Ascending aorta (tissue), 2 donors: Measurements from ENCODE around the gene ATF6. TPM values are rescaled to one million over a fixed set of nuclear protein-coding genes. Genes with fewer than 3 reads are reported as not detected.

Experiments used
- DNase-seq, 2 donors: peaks; one replicate each; pipeline ENCODE4 v3.0.0-alpha.2; 2019; ENCODE audit warnings: low spot score in 2 of 2
- H3K27ac ChIP-seq, 2 donors: fragments of 200-600 bp; sonication (generic); one replicate each; pipeline ENCODE4 v1.5.1; 2016 to 2017; ENCODE audit warnings: mild to moderate bottlenecking in 1 of 2
- H3K27me3 ChIP-seq: fragments of 200-600 bp; sonication (generic); one replicate; pipeline ENCODE4 v1.5.1; 2017
- H3K36me3 ChIP-seq, 2 donors: fragments of 200-600 bp; sonication (generic); one replicate each; pipeline ENCODE4 v1.5.1; 2016
- H3K4me1 ChIP-seq, 2 donors: fragments of 200-600 bp; sonication (generic); one replicate each; pipeline ENCODE4 v1.5.1; 2016 to 2017; ENCODE audit warnings: mild to moderate bottlenecking in 1 of 2
- H3K4me3 ChIP-seq, 2 donors: fragments of 200-600 bp; sonication (generic); one replicate each; pipeline ENCODE4 v1.5.1; 2016 to 2017; ENCODE audit warnings: mild to moderate bottlenecking in 1 of 2
- H3K9me3 ChIP-seq, 2 donors: fragments of 200-600 bp; sonication (generic); one replicate each; pipeline ENCODE4 v1.5.1; 2016
- intact Hi-C: fragments of 100-400 bp; cut with DNase I; formaldehyde crosslinking; loops from one replicate; pipeline ENCODE4 v1.15.1; 2023
- total RNA-seq: library from RNA; depleted of rRNA; stranded (reverse); fragments of >200 nt; gene quantifications from one replicate; pipeline ENCODE4 v1.1.0, GENCODE V29; 2016
- TF ChIP-seq, protein P1 (sequence below), 3 experiments: fragments of 200-600 bp in 2 of 3; fragments of 450-650 bp in 1 of 3; sonication (generic) in 2 of 3; IDR thresholded peaks; one replicate each; pipeline ENCODE4 v1.5.1; 2016 to 2019; ENCODE audit warnings: antibody characterized with exemption in 3 of 3, mild to moderate bottlenecking in 1 of 3, moderate library complexity in 1 of 3

Gene ATF6
- total RNA-seq, 1 donor from 2014 or later, result 12.3 TPM

GRCh38 chr1:161999301-162000052 is 233.4 kb downstream of the ATF6 start:
- DNase-seq, result no peak
- no peak overlapping the region for H3K27ac ChIP-seq
- intact Hi-C loops, result no loop called here
- no peaks in the 10 kb centered on the region for H3K27me3 ChIP-seq
- H3K36me3 ChIP-seq, result peaks cover 31 to 39% of the 10 kb centered on the region in 2 donors
- TF ChIP-seq, protein P1, sequence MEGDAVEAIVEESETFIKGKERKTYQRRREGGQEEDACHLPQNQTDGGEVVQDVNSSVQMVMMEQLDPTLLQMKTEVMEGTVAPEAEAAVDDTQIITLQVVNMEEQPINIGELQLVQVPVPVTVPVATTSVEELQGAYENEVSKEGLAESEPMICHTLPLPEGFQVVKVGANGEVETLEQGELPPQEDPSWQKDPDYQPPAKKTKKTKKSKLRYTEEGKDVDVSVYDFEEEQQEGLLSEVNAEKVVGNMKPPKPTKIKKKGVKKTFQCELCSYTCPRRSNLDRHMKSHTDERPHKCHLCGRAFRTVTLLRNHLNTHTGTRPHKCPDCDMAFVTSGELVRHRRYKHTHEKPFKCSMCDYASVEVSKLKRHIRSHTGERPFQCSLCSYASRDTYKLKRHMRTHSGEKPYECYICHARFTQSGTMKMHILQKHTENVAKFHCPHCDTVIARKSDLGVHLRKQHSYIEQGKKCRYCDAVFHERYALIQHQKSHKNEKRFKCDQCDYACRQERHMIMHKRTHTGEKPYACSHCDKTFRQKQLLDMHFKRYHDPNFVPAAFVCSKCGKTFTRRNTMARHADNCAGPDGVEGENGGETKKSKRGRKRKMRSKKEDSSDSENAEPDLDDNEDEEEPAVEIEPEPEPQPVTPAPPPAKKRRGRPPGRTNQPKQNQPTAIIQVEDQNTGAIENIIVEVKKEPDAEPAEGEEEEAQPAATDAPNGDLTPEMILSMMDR (IDR thresholded peaks at IDR 0.05), result no peak
- H3K9me3 ChIP-seq, result no peaks in the 10 kb centered on the region
- H3K4me3 ChIP-seq, result no peak overlapping the region
- no peaks in the 10 kb centered on the region for H3K4me1 ChIP-seq

DNA sequence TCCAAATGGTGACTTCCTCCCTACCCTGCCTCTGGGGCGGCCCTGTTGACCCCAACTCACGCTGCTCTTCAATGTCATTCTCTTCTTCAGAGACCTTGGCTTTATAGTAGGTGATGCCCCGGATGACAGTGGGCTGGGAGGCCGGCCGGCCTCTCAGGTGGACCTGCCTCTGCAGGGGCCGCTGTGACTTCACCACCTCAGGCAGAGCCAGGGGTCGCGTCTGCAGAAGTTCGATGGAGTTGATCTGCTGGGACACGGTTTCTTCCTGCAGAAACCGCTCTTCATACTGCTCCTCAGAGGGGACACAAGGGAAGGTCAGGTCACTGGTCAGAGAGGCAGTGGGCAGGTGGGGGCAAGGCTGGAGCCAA is 233.9 kb downstream of the ATF6 start:
- Histone ChIP-seq H3K27ac (no peak overlapping the region), H3K4me1 (no peaks in the 10 kb centered on the region), H3K9me3 (no peaks in the 10 kb centered on the region), H3K4me3 (no peak overlapping the region), H3K36me3 (peaks cover 31 to 39% of the 10 kb centered on the region in 2 donors), H3K27me3 (no peaks in the 10 kb centered on the region)
- TF ChIP-seq, protein P1 (IDR thresholded peaks at IDR 0.05), result no peak
- no peak for DNase-seq
- intact Hi-C loops, result no loop called here

DNA sequence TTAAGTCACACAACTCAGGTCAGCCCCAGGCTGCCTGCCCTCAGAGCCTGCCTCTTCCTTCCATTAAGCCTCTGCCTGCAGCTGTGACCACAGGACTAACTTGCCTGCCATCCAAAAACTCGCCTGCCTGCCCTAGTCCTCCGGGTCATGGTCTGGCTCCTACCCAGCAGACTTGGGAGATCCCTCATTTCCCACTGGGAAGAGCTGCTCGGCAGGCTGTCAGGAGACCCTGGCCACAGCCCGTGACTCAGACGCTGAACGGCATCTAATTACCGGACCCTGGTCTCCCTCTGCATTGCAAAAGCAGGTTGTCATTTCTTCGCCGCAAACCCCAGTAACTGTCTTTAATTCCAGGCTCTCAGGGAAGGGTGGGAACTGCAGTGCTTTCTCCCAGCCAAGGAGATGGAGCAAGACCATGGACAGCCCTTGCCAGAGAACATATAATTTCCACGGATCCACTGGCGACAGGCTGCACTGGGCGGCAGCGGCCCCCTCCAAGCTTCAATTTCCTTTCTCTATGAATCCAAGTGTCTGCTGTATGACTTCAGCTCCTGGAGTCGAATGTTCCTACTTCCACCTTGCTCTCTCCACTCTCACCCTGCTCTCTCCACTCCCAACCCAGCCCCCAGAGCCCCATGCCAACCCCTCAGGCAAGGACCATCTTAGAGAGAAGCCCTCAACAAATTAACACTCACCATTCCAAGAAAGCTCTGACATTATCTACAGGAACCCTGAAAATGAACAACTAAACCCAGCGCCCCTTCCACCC is 237.1 kb downstream of the ATF6 start:
- TF ChIP-seq, protein P1 (IDR thresholded peaks at IDR 0.05), result no peak
- Histone ChIP-seq H3K9me3 (no peaks in the 10 kb centered on the region), H3K27me3 (no peaks in the 10 kb centered on the region), H3K4me1 (no peaks in the 10 kb centered on the region), H3K36me3 (peaks cover 18 to 32% of the 10 kb centered on the region in 2 donors), H3K27ac (peak overlapping the region; percentile 58 to 68), H3K4me3 (peak overlapping the region in 1 of 2 donors; percentile 24)
- peak in 1 of 2 donors; percentile 84 for DNase-seq
- intact Hi-C loops, result no loop called here

- Histone ChIP-seq H3K27me3 (no peaks in the 10 kb centered on the region), H3K4me3 (peak overlapping the region in 1 of 2 donors; percentile 24), H3K4me1 (peaks cover 0 to 3% of the 10 kb centered on the region in 2 donors), H3K9me3 (no peaks in the 10 kb centered on the region), H3K27ac (peak overlapping the region; percentile 43 to 68), H3K36me3 (peaks cover 15 to 26% of the 10 kb centered on the region in 2 donors)
- TF ChIP-seq, protein P1 (IDR thresholded peaks at IDR 0.05), result no peak
- intact Hi-C loops, result no loop called here
- peak in 1 of 2 donors; percentile 72 for DNase-seq
These were observed 237.7 kb downstream of the ATF6 start for GRCh38 chr1:162003830-162004215.

GRCh38 chr1:162004441-162004950 is 238.4 kb downstream of the ATF6 start:
- intact Hi-C loops, result no loop called here
- H3K27me3 ChIP-seq, result no peaks in the 10 kb centered on the region
- H3K4me3 ChIP-seq, result no peak overlapping the region
- TF ChIP-seq, protein P1 (IDR thresholded peaks at IDR 0.05), result no peak
- peaks cover 13 to 25% of the 10 kb centered on the region in 2 donors for H3K36me3 ChIP-seq
- H3K27ac ChIP-seq, result peak overlapping the region; percentile 43 to 68
- DNase-seq, result no peak
- H3K9me3 ChIP-seq, result no peaks in the 10 kb centered on the region
- peaks cover 6 to 9% of the 10 kb centered on the region in 2 donors for H3K4me1 ChIP-seq
